HepG2 (cell line): ENCODE results near the gene NR1I2.

Source experiments
- HDAC2 ChIP-seq: sonication (generic); formaldehyde crosslinking; IDR thresholded peaks from 2 replicates; pipeline ENCODE4 v1.4.0; 2020; ENCODE audit warnings: missing genetic modification reagents
- HDAC6 ChIP-seq: fragments of 200-600 bp; sonication (generic); IDR thresholded peaks from 2 replicates; pipeline ENCODE4 v1.7.0; 2017; ENCODE audit warnings: mild to moderate bottlenecking, antibody characterized with exemption, low read length, low read depth
- JUNB ChIP-seq: sonication (generic); formaldehyde crosslinking; IDR thresholded peaks from 2 replicates; pipeline ENCODE4 v1.8.0; 2022; ENCODE audit warnings: missing genetic modification reagents, mild to moderate bottlenecking, borderline replicate concordance
- RARG ChIP-seq: sonication (generic); formaldehyde crosslinking; IDR thresholded peaks from 2 replicates; pipeline ENCODE4 v1.4.0; 2020; ENCODE audit warnings: low read depth, mild to moderate bottlenecking, missing genetic modification reagents
- SRF ChIP-seq: IDR thresholded peaks from 2 replicates; pipeline ENCODE4 v1.6.1; 2011; ENCODE audit warnings: mild to moderate bottlenecking, low read depth, low read length, moderate library complexity
- ZKSCAN8 ChIP-seq: IDR thresholded peaks from 2 replicates; pipeline ENCODE4 v1.6.1; 2016; ENCODE audit warnings: borderline replicate concordance, missing genetic modification reagents, missing compliant biosample characterization
- ZNF431 ChIP-seq: sonication (generic); formaldehyde crosslinking; IDR thresholded peaks from 2 replicates; pipeline ENCODE4 v1.9.0; 2022; ENCODE audit warnings: missing genetic modification reagents, low read depth, mild to moderate bottlenecking, borderline replicate concordance
- ZNF569 ChIP-seq: sonication (generic); formaldehyde crosslinking; IDR thresholded peaks from 2 replicates; pipeline ENCODE4 v1.5.0; 2020; ENCODE audit warnings: mild to moderate bottlenecking, missing genetic modification reagents, moderate library complexity, borderline replicate concordance

GRCh38 chr3:119778811-119779210 is 3.1 kb upstream of the NR1I2 start:
- TF ChIP-seq ZNF569 (CRISPR knock-in tag): no peak
- TF ChIP-seq HDAC6: no peak
- TF ChIP-seq ZKSCAN8 (CRISPR knock-in tag): no peak
- no peak for TF ChIP-seq ZNF431 (CRISPR knock-in tag)
- no peak for TF ChIP-seq RARG
- no peak for TF ChIP-seq SRF
- TF ChIP-seq JUNB (CRISPR knock-in tag): no peak
- no peak for TF ChIP-seq HDAC2 (CRISPR knock-in tag)
